PC-3 (cell line): ENCODE results near the gene EXO5. TPM values are rescaled to one million over a fixed set of nuclear protein-coding genes. Genes with fewer than 3 reads are reported as not detected.

ENCODE experiments used
- ATAC-seq: fragments of 200-7000 bp; cut with Tn5 transposase; 2 replicates; pipeline ENCODE4 v1.9.1; 2020; ENCODE audit warnings: mild to moderate bottlenecking, moderate library complexity
- BruUV-seq: library from RNA; stranded (reverse); fragments of 400-500 nt; replicated peaks from 2 replicates; lab custom pipeline; 2021; lab: Mats Ljungman, UMichigan
- CTCF ChIA-PET: fragments of 300-600 bp; sonication (Branson Sonifier 250); formaldehyde crosslinking; loops from one replicate; lab custom pipeline; 2022; ENCODE audit warnings: antibody characterized with exemption; lab: Charles Lee
- POLR2A ChIA-PET: fragments of 300-600 bp; sonication (Branson Sonifier 250); formaldehyde crosslinking; loops from one replicate; lab custom pipeline; 2022; ENCODE audit warnings: antibody characterized with exemption; ENCODE audit not compliant: unreplicated experiment; lab: Charles Lee
- DNase-seq: peaks from one replicate; pipeline ENCODE4 v3.0.0-alpha.2; 2015
- H2AFZ ChIP-seq: fragments of 300-600 bp; sonication (generic); 2 replicates; pipeline ENCODE4 v1.6.0; 2016; ENCODE audit warnings: antibody characterized with exemption, low read length
- H3F3A ChIP-seq: fragments of 300-600 bp; sonication (generic); one replicate; pipeline ENCODE4 v1.6.0; 2017; ENCODE audit warnings: antibody characterized with exemption, low read length, control low read depth, mild to moderate bottlenecking; ENCODE audit not compliant: unreplicated experiment
- H3K27ac ChIP-seq: fragments of 300-600 bp; sonication (generic); 2 replicates; pipeline ENCODE4 v1.5.1; 2016; ENCODE audit warnings: mild to moderate bottlenecking, low read length
- H3K27me3 ChIP-seq: fragments of 300-600 bp; sonication (generic); 2 replicates; pipeline ENCODE4 v1.6.1; 2016; ENCODE audit warnings: low read length, mixed read lengths
- H3K36me3 ChIP-seq: fragments of 300-600 bp; sonication (generic); 2 replicates; pipeline ENCODE4 v1.6.1; 2016; ENCODE audit warnings: low read depth, mixed run types, low read length, mixed read lengths
- H3K4me1 ChIP-seq: fragments of 300-600 bp; sonication (generic); 2 replicates; pipeline ENCODE4 v1.5.1; 2016; ENCODE audit warnings: low read length; ENCODE audit not compliant: insufficient read depth
- H3K4me2 ChIP-seq: fragments of 300-600 bp; sonication (generic); 2 replicates; pipeline ENCODE4 v1.6.0; 2016; ENCODE audit warnings: low read length
- H3K4me3 ChIP-seq: fragments of 300-600 bp; sonication (generic); 2 replicates; pipeline ENCODE4 v1.5.1; 2016; ENCODE audit warnings: mild to moderate bottlenecking, low read length, mixed read lengths
- H3K79me2 ChIP-seq: fragments of 300-600 bp; sonication (generic); 2 replicates; pipeline ENCODE4 v1.6.1; 2017; ENCODE audit warnings: low read length, mixed read lengths
- H3K9ac ChIP-seq: fragments of 300-600 bp; sonication (generic); 2 replicates; pipeline ENCODE4 v1.6.0; 2016; ENCODE audit warnings: mild to moderate bottlenecking, low read length
- H3K9me2 ChIP-seq: fragments of 300-600 bp; sonication (generic); replicated peaks from 2 replicates; pipeline ENCODE4 v1.6.1; 2016; ENCODE audit warnings: mixed run types, low read length, mixed read lengths
- H3K9me3 ChIP-seq: fragments of 300-600 bp; sonication (generic); 2 replicates; pipeline ENCODE4 v1.6.1; 2016; ENCODE audit warnings: low read length, mixed read lengths
- H4K20me1 ChIP-seq: fragments of 300-600 bp; sonication (generic); 2 replicates; pipeline ENCODE4 v1.6.1; 2016; ENCODE audit warnings: low read length, mixed read lengths
- EZH2 ChIP-seq: fragments of 300-600 bp; sonication (generic); IDR thresholded peaks from one replicate; pipeline ENCODE4 v1.6.1; 2017; ENCODE audit warnings: antibody characterized with exemption, mild to moderate bottlenecking, low read length; ENCODE audit not compliant: unreplicated experiment
- EZH2phosphoT487 ChIP-seq: fragments of 300-600 bp; sonication (generic); IDR thresholded peaks from 2 replicates; pipeline ENCODE4 v1.6.1; 2018; ENCODE audit warnings: mild to moderate bottlenecking, antibody characterized with exemption, low read length, borderline replicate concordance
- intact Hi-C: fragments of 100-400 bp; cut with micrococcal nuclease; formaldehyde crosslinking; loops from 2 replicates; pipeline ENCODE4 v1.9.0; 2023
- total RNA-seq: library from RNA; depleted of rRNA; stranded (reverse); fragments of >200 nt; gene quantifications from 2 replicates; pipeline ENCODE4 v1.2.3, GENCODE V29; 2014
- TF ChIP-seq, protein P1 (sequence below): fragments of 300-600 bp; sonication (generic); conservative IDR thresholded peaks from 2 replicates; pipeline ENCODE4 v1.5.1; 2017; ENCODE audit warnings: antibody characterized with exemption, low read depth, mild to moderate bottlenecking, low read length

Gene EXO5
- total RNA-seq, 1 experiment from 2014 or later, result 7.4 TPM

DNA sequence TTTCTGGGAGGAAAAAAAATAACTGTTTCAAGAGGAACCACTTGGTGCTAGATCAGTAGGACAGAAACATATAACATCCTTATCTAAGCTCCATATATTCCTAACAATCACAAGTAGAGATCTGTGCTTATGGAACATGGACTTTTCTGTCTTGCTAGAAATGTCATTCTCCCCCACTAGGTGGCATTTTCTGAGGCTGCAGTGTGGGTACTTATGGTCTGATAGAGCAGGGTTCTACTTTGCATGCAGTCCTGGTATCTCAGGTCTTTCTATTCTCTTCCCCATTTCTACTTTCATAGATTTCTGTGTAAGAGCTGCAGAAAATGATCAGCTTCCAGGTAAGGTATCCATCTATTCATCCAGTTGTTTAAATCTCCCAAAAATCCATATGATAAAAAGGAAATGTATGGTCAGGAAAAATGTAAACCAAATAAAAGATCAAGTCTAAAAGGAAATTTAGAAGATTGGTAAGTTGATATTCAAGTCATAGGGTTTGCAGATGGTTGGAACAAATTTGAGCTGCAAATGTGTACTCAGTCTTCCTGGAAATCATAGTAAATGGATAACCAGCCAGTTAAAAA is 24.4 kb downstream of the EXO5 start:
- BruUV-seq, result no TSS peak
- no peaks in the 10 kb centered on the region for H3F3A ChIP-seq
- no peak overlapping the region for H3K9ac ChIP-seq
- H3K27ac ChIP-seq, result no peak overlapping the region
- DNase-seq (peak; percentile 65), ATAC-seq (no peak)
- intact Hi-C loops, result loop anchor here (5.0 kb wide), 1 partner anchor 134 kb away; the partner anchor contains the start of gene RIMS3
- ChIA-PET CTCF (no interaction called here), POLR2A (no interaction called here)
- peak overlapping the region; percentile 69 for H3K4me3 ChIP-seq
- H3K4me2 ChIP-seq, result peak overlapping the region; percentile 87
- no peaks in the 10 kb centered on the region for H3K27me3 ChIP-seq
- TF ChIP-seq EZH2phosphoT487 (no peak), EZH2 (no peak)
- TF ChIP-seq, protein P1, sequence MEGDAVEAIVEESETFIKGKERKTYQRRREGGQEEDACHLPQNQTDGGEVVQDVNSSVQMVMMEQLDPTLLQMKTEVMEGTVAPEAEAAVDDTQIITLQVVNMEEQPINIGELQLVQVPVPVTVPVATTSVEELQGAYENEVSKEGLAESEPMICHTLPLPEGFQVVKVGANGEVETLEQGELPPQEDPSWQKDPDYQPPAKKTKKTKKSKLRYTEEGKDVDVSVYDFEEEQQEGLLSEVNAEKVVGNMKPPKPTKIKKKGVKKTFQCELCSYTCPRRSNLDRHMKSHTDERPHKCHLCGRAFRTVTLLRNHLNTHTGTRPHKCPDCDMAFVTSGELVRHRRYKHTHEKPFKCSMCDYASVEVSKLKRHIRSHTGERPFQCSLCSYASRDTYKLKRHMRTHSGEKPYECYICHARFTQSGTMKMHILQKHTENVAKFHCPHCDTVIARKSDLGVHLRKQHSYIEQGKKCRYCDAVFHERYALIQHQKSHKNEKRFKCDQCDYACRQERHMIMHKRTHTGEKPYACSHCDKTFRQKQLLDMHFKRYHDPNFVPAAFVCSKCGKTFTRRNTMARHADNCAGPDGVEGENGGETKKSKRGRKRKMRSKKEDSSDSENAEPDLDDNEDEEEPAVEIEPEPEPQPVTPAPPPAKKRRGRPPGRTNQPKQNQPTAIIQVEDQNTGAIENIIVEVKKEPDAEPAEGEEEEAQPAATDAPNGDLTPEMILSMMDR, result peak; percentile 74
- no peak overlapping the region for H2AFZ ChIP-seq
- H3K79me2 ChIP-seq, result peaks cover 11% of the 10 kb centered on the region; the same call in 1 of the 2 replicates
- no peaks in the 10 kb centered on the region for H3K9me3 ChIP-seq
- no peaks in the 10 kb centered on the region; the same call in 1 of the 2 replicates for H3K36me3 ChIP-seq
- peaks cover 12% of the 10 kb centered on the region; the same call in 1 of the 2 replicates for H3K4me1 ChIP-seq
- H3K9me2 ChIP-seq, result no peaks in the 10 kb centered on the region
- H4K20me1 ChIP-seq, result no peaks in the 10 kb centered on the region

DNA sequence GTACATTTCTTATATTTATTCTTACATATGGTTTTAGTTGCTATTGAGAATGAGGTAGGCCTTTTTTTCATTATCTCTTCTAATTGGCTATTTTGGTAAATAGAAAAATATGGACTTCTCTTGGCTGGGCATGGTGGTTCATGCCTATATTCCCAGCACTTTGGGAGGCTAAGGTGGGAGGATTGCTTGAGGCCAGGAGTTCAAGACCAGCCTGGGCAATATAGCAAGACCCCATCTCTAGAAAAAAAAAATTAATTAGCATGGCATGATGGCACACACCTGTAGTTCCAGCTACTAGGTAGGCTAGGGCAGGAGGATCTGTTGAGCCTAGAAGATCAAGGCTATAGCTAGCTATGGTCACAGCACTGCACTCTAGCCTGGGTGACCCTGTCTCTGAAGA is 26.0 kb downstream of the EXO5 start:
- Histone ChIP-seq H3K27ac (no peak overlapping the region), H3K79me2 (peaks cover 11% of the 10 kb centered on the region; the same call in 1 of the 2 replicates), H3K9me2 (no peaks in the 10 kb centered on the region), H4K20me1 (no peaks in the 10 kb centered on the region), H3K4me3 (no peak overlapping the region), H3K9me3 (no peaks in the 10 kb centered on the region), H3F3A (no peaks in the 10 kb centered on the region), H3K36me3 (no peaks in the 10 kb centered on the region; the same call in 1 of the 2 replicates), H3K9ac (no peak overlapping the region), H3K4me2 (no peak overlapping the region), H2AFZ (no peak overlapping the region), H3K27me3 (no peaks in the 10 kb centered on the region), H3K4me1 (peaks cover 12% of the 10 kb centered on the region; the same call in 1 of the 2 replicates)
- TF ChIP-seq EZH2 (no peak), EZH2phosphoT487 (no peak)
- TF ChIP-seq, protein P1, result no peak
- DNase-seq (no peak), ATAC-seq (no peak)
- intact Hi-C loops, result loop anchor here (5.0 kb wide), 1 partner anchor 133 kb away; the partner anchor contains the start of gene RIMS3
- ChIA-PET CTCF (no interaction called here), POLR2A (no interaction called here)
- no TSS peak for BruUV-seq

DNA sequence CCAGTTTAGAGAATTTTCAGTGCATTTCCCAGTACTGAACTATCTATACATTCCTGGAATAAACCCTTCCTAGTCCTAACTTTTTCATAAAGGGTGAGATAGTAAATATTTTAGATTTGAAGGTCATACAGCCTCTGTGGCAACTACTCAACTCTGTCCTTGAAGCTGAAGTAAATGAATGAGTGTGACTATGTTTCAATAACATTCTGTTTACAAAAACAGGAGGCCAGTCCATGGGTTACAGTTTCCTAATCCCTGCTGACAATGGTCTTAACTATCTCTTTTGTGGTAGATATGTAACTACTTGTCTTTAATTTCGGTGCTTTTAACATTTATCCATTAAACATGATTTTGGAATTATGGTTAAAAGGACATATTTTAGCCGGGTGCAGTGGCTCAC is 27.2 kb downstream of the EXO5 start:
- H4K20me1 ChIP-seq, result no peaks in the 10 kb centered on the region
- no peaks in the 10 kb centered on the region for H3K9me3 ChIP-seq
- no peak for TF ChIP-seq EZH2
- TF ChIP-seq, protein P1, result no peak
- peaks cover 5% of the 10 kb centered on the region for H3K36me3 ChIP-seq
- CTCF ChIA-PET, result no interaction called here
- no peak overlapping the region for H2AFZ ChIP-seq
- ATAC-seq (no peak), DNase-seq (no peak)
- intact Hi-C loops, result no loop called here
- no peaks in the 10 kb centered on the region for H3K9me2 ChIP-seq
- H3K9ac ChIP-seq, result no peak overlapping the region
- POLR2A ChIA-PET, result no interaction called here
- H3K4me3 ChIP-seq, result no peak overlapping the region
- no TSS peak for BruUV-seq
- peaks cover 12% of the 10 kb centered on the region; the same call in 1 of the 2 replicates for H3K4me1 ChIP-seq
- no peak overlapping the region for H3K27ac ChIP-seq
- H3F3A ChIP-seq, result no peaks in the 10 kb centered on the region
- no peak overlapping the region for H3K4me2 ChIP-seq
- peaks cover 11% of the 10 kb centered on the region; the same call in 1 of the 2 replicates for H3K79me2 ChIP-seq
- no peaks in the 10 kb centered on the region for H3K27me3 ChIP-seq
